ENCODE results near the gene DNAJB12.
"Not testable (repeated sequence)": the region's sequence is repeated elsewhere in the genome, so short reads cannot be mapped to it uniquely, and the experiment has no call there.

Gene DNAJB12

DNA sequence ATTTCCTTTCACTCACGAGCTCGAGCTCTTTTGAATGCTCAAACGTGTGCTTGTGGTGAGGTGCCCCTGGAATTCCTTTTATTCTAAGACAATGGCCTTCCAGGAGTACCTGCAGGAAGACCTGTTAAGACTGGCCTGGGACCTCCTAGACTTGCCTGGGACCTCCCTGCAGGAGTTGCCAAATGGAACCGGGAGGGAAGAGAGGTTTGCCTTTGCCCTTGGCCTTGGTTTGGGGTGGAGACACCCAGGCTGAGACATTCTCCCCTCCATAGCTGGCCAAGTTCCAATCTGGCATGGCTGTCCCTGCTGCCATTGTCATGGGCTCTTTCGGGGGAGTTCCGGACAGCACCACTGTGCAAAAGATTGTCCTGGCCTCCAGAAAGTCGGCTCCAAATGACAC lies 39.7 kb downstream of the DNAJB12 start:
- no peak for DNase-seq

DNA sequence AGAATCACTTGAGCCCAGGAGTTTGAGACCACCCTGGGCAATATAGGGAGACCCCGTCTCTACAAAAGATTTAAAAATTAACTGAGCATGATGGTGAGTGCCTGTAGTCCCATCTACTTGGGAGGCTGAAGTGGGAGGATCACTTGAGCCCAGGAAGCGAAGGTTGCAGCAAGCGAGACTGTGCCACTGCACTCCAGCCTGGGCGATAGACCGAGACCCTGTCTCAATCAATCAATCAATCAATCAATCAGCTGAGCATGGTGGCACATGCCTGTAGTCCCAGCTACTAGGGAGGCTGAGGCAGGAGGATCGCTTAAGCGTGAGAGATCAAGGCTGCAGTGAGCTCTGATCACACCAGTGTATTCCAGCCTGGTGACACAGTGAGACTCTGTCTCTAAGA lies 40.5 kb downstream of the DNAJB12 start:
- no peak for DNase-seq

DNA sequence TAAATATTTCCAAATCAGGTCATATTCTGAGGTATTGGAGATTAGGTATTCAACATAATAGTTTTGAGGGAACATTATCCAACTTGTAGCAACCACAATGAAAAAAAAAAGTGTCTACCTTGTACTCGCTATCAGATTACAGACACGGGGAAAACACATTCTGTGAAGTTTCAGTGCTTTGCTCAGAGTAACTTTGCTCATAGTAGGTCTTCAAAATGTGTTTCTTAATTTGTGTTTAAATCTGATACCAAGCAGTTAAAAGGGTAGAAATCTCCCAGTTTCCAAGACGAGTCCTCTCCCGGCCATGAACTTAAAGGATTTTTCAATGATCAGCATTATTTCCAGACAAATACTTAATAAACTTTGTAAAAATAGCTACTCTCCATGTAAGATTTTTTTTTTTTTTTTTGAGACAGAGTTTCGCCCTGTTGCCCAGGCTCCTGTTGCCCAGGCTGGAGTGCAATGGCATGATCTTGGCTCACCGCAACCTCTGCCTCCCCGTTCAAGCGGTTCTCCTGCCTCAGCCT lies 41.8 kb downstream of the DNAJB12 start:
- DNase-seq, result no peak

DNA sequence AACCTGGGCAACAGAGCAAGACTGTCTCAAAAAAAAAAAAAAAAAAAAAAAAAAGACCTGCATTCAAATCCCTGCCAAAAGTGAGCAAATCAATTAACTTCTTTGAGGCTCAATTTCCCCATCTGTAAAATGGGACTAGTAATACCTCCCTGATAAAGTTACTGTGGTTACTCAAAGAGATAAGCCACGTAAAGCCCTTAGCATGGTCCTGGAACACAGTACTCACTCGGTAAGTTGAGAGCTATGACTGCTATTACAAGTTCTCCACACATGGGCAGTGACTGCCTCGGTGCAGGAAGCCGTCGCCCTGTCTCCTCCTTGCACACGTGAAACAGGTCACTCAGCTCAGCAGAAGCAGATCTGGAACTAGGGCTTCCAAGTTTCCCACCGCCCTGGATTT lies 43.1 kb downstream of the DNAJB12 start:
- no peak for DNase-seq

DNA sequence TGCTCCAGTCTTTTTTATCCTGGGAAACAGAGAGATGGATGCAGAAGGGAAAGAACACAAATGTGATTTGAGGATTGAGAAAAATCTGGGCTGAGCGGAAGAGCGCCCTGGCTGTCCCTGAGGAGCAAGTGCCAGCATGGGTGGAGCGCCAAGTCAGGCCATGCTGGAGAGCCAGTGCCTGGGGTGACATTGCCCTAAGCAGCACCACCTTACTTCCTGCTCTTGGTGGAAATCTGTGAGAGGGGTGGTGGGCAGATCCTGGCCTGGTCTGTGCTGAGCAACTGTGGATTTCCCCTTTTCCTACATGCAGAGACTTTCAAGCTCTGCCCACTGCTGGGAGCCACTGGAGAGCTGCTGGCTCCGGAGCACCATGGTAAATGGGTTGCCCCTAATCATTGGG lies 44.1 kb downstream of the DNAJB12 start:
- no peak for DNase-seq

DNA sequence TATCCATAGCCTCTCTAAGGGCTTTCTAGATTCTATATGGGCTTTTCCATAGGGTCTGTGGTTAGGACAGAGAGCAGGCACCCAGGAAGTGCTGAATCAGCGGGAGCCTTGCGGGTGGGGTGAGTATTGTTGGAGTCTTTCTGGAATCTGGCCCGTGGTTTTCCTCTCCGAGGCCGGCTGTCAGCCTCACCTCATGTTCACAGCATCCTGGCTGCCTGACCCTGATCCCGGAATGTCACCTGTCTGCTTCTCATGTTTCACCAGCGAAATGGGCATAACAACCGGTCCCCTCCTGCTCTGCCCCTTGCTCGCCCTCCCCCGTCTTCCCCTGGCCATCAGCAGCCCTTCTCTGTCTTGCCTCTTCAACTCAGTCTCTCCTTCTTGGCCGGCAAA lies 44.5 kb downstream of the DNAJB12 start:
- no peak for DNase-seq

DNA sequence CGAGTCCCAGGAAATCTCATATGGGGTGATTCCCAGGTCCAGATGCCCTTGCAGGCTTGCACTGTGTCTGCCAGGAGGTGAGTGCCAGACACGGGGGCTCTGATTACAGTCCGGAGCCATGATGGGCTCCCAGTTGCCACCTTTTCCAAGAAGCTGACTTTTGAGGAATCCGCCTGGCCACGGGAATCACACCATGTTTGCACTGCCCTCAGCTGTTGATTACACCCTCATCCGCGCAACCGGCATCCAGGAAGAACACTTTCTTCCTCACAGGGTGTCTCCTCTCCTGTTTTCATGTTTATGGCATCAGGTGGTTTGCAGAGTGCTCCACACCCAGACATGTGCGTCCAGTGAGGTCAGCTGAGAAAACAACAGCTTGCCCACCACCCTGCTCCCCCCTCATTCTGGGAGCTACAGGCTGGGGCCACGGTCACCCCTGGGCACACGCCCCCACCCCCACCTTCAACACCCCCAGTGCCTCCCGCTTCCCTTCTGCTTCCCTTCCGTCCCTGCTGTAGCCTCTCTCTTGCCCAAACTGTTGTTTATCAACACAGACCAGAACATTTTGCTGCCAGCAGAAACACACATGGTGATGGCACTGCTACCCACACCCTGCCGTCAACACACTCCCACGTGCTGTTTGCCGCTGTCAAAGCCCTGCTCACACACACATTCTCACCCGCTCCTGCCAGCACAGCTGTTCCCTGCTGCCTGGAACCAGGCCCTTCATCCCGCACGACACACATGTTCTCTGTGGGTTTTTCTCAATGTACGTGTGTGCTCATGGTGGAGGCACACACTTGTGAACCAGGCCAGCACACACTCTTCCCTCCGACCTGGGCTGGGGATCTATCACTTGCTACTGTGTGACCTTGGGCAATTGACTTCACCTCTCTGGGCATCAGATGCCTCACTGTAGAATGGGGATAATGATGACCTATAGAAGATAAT lies 45.2 kb downstream of the DNAJB12 start:
- no peak for DNase-seq

DNA sequence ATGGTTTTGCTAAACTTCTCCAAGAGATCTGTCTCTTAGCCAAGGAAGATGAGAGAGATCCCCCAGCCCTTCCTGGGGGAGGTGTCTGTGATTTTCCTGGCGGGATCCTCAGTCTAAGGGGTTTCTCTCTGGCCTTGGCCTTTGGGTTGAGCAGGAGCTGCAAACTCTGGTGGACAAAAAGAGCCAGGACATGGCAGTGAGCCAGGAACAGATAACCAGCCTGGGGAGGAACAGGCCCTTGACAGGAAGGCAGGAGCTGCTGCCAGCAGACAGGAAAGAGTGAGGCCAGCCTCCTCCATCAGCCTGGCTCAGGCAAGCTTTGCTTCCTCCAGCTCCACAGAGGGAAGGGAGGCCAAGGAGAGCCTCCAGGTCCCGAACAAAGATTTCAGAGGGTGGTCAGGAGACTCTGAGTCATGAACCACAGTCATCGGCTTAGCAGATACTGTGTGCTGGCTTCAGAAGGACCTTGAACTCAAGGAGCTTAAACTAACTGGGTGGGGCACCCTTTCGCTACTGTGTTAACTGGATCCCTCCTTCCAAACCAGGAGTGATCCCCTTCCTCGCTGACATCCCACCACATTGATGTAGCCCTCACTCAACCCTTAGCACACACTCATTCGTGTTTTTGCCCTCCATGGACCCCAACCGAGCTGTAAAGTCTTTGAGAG lies 46.3 kb downstream of the DNAJB12 start:
- DNase-seq, result no peak

DNA sequence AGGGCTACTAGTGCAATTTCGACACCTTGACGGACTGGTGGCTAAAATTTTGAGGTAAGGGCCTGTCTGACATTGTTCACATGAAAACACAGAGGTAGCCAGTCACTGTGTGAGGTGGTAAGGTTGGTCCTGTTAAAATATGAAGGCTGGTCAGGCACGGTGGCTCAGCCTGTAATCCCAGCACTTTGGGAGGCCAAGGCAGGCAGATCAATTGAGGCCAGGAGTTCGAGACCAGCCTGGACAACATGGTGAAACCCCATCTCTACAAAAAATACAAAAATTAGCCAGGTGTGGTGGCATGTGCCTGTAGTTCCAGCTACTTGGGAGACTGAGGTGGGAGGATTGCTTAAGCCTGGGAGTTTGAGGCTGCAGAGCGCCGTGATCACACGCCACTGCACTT lies 47.0 kb downstream of the DNAJB12 start:
- DNase-seq, result not testable (repeated sequence)

DNA sequence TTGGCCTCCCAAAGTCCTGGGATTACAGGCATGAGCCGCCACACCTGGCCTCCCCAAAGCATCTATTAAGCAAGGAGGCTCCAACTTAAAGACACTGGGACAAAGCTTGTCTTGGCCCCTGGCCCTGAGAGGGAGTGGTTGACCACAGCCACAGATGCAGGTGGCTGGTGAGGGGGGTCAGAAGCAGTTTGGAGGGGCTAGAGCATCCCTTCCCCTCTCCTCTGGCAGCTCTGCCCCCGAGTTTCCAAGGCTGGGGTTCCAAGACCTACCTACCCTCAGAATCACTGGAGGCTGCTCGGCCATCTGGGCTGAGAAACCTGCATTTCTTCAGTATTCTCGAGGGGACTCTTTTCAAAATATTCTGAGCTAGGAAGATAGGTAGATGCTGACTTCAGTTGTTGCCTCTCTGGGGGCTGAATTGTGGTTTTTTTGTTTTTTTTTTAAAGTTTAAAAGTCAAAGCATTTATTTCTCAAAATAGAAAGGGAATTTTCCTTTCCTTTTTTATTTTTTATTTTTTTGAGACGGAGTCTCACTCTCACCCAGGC lies 48.4 kb downstream of the DNAJB12 start:
- DNase-seq, result no peak

DNA sequence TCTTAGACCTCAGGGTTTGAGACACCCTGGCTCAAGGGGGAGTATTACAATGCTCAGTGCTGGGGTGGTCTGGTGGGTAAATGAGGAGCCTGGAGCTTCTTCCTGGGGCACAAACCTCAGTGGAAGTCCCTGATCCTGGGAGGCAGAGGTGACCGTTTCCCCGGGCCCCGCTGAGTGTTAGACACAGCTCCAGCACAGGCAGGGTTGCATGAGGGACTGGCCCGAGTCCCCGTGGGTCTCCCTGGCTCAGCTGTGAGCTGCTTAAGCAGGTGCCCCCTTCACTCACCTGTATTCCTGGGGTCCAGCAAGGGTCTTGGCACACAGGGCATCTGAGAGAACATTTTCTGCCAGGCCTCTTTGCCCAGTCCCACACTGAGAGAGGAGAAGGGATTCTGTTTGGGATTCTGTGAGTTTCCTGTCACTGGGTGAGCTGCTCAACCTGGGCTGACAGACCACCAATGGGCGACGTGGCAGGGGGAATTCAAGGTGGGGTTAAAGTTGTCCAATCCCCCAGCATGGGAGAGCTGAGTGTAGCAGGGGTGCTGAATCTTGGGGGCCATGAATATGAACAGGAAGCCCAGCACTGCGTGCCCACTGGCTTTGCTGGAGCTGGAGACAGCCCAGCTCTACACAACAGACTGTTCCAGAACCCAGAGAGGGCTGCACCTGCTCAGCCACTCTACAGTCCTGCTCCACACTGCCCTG lies 51.1 kb downstream of the DNAJB12 start:
- no peak for DNase-seq

DNA sequence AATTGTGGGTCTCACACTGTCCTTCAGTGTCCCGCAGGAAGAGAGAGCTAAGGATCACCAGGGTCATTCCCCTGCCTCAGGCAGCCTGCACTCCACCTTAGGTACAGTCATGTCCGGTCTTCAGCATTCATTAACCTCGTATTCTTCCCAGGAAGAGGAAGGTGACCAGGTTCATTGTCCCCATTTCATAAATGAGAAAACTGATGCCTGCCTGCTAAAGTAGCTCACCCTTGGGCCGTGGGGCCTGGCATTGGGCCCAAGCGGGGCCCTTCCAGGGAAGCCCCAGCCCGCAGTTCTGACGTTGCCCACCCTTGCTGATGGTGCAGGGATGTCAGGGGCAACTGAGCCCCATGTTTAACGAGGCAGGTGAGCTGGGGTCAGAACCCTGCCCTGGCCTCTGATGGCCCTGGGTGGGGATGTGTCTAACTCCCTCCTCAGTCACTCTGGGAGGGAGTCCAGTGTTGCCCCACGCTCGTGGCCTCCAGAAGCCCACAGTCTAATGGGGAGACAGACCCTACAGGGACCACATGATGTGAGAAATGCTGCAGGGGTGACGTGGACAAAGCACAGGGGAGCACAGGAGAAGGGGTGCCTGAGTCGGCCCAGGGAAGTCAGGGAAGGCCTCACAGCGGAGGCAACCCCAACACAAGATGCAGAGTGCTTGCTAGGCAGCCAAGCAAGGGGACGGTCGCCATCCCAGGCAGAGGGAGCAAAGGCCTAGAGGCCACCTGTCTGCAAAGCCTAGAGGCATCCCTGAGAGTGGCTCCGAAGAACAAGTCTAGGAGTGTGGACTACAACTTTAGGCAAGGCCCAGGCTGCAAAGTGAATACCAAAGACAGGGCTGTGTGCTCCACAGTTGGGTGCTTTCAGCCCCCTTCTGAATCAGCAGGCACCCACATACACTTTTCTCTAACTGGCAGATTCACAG lies 55.9 kb downstream of the DNAJB12 start:
- DNase-seq, result no peak

DNA sequence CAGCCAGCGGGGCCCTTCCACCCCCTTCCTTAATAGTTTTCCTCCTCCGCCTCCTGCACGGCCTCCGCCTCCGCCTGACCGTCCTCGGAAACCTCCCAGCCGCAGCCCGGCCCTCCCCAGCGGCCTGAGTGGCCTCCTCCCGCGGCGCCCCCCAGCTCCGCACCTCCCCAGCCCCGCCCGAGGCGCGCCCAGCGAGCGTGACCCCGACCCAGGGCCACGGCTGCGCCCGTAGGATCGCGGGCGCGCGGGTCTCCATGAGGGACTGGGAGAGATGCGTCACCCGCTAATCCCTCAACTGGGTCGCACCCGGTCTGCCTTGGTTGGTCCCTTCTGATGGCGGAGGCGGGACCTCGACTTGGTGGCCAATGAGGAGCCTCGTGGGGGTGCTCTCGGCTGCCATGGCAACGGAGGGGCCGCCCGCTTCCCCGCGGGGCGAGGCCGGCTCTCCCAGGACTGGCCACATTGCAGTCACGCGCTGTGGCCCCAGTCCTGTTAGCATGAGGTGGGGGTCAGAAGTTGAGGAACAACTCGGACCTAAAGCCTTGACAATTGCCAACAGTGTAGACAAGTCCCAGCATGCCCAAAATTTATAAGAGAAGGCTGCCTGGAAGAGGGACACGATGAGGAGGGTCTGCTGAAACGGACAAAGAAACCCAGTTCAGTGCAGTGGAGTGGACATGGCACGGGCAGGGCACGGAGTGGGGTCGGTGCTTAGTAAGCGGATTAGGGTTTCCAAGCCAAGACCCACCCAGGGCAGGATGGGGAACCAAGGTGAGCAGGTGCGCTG lies 56.7 kb downstream of the DNAJB12 start:
- peak; percentile 77 to 84 (median 82) for DNase-seq

DNA sequence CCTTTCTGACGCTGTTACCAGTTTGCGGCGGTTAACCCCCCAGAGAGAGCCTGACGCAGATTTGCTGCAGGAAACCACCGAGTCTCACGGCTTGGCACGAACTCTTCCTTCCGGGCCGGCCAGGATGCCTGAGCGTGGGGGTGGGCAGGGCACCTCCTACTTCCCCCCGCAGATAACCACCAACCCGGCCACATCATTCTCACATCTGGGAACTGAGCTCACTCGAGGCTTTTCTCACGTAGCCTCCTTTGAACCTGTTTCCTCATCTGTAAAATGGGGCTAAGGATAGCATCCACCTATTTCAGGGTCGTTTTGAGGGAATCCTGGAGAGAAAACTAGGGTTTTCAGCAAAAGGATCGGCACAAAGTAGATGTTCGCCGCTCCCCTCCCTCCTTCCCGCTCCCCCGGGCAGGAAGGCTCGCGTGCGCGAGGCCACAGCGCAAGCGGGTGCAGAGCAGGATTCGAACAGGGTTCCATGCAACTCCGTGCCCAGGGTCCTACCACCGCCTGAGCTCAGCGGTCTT lies 57.4 kb downstream of the DNAJB12 start:
- peak; percentile 86 to 90 (median 88) for DNase-seq

DNA sequence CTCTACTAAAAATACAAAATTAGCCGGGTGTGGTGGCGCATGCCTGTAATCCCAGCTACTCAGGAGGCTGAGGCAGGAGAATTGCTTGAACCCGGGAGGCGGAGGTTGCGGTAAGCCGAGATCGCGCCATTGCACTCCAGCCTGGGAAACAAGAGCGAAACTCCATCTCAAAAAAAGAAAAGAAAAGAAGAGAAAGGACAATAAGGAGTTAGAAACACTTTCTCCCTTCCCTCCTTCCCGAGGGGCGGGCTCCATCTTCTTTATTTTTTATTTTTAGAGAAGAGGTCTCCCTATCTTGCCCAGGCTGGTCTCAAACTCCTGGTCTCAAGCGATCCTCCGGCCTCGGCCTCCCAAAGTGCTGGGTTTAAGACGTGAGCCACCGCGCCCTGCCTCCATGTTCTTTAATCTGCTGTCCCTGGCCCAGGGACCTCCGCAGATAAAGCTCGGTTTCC lies 57.9 kb downstream of the DNAJB12 start:
- DNase-seq, result not testable (repeated sequence)

DNA sequence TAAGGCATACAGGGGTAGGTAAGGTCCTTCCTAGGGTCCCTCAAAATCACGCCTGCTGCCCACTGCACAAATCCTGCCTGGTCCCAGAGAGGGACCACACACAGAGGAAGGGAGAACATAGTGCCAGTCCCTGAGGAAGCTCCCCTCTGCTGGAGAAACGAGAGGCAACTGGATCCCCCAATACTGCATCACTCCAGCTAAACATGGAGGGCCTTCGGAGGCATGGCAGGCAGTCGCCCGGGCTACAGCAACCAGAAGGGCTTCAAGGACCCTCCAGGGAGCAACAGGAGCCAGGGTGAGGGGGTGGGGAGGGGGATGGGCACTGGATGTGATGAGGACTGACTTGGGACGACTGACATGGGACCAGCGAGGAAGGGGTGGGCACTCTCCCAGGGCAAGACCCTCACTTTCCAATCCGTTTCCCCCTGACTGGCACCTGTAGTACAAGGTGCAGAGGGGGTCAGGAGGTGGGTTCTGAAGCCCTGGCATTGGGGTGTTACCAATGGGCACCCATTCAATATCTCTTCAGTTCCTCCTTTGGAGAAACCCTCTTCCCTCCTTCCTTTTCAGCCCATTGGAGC lies 59.3 kb downstream of the DNAJB12 start:
- no peak for DNase-seq

DNA sequence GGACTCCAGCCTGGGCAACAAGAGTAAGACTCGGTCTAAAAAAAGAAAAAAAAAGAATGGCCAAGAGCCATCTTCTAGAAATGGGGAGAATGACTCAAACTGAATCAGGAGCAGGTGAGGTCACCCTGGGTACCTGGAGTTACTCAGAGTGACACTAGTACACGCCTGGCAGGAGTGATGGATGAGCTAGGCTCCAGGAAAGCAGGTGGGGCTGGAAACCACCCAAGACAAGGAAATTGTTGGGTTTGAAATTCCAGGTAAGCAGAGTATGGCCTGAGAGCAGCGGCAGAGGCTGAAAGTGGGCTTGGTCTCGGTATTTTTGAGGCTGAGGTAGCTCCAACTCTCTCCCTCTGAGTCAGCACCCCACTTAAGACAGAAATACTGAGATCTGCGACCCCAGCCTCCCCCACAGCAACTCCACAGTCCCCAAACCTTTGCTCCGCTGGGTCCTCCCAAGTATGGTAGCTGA lies 62.5 kb downstream of the DNAJB12 start:
- peak in 2 of 4 experiments; percentile 25 to 26 for DNase-seq

DNA sequence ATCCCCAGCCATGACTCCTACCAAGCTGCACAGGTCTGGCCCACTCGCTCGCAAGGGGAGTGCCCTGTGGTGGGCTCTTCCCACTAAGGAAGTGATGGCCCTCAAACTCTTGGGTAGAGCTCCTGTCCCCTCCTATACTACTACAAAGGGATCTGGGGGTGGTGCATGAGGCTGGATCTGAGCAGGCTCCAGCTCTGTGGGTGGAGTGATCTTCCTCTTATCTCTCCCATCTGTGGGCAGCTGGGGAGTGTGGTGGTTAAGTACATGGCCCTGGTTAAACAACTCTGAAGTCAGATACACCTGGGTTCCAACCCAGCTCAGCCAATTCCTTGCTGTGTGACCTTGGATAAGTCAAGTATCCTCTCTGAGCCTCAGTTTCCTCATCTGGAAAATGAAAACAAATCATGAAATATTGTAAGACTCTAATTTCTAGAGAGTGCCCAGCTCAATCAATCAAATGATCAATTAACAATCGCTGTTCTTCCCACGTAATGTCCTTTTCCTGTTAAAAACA lies 63.6 kb downstream of the DNAJB12 start:
- DNase-seq, result no peak

DNA sequence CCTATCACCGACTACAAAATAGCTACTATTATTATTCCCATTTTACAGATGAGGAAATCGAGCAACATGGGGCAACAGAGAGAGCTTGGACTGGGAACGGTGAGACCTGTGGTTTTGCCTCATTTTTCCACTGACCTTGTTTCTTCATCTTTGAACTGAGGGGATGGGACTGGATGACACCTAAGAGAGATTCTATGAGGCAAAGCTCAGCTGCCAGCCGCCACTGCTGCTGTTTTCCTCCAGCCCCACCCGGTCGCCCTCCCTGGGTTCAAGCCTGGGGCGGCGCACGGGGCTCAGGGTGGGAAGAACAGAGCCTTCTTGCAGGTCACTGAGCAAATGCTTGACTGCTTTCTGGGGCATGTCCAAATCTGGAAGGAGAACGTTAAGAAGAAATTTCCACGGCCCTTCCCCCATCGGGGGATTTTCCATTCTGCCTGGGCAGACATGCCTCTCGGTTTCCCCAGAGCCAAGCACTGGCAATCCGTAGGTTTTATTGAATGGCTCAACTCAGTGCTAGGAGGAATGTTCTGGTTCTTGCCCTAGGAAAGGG lies 68.7 kb downstream of the DNAJB12 start:
- DNase-seq, result no peak

DNA sequence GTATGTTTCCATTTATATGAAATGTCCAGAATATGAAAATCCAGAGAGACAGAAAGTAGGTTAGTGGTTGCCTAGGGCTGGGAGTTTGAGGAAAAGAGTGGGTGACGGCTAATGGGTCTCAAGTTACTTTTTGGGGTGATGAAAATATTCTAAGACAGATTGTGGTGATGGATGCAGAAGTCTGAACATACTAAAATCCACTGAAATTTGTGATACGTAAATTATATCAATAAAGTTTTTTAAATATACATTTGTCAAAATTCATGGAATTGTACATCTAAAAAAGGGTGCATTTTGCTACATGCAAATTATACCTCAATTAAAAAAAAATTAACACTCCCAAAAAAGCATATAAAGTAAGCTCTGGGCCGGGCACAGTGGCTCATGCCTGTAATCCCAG lies 71.6 kb downstream of the DNAJB12 start:
- DNase-seq, result no peak
